ENCODE results near the gene MYLIP.
"Not testable (repeated sequence)": the region's sequence is repeated elsewhere in the genome, so short reads cannot be mapped to it uniquely, and the experiment has no call there.

The MYLIP gene

GRCh38 chr6:16174416-16175078 lies 45.7 kb downstream of the MYLIP start:
- DNase-seq (ENCODE audit: low read depth) = no peak

GRCh38 chr6:16176600-16176999 lies 47.7 kb downstream of the MYLIP start:
- DNase-seq (ENCODE audit: low read depth) = not testable (repeated sequence)

GRCh38 chr6:16177881-16178280 lies 49.0 kb downstream of the MYLIP start:
- DNase-seq (ENCODE audit: low read depth) = no peak

GRCh38 chr6:16178351-16178750 lies 49.5 kb downstream of the MYLIP start:
- no peak for DNase-seq (ENCODE audit: low read depth)

- no peak for DNase-seq (ENCODE audit: low read depth)
These were observed 50.2 kb downstream of the MYLIP start for GRCh38 chr6:16179063-16179462.

GRCh38 chr6:16179970-16180431 lies 51.1 kb downstream of the MYLIP start:
- DNase-seq (ENCODE audit: low read depth) = no peak

- no peak for DNase-seq (ENCODE audit: low read depth)
These were observed 52.0 kb downstream of the MYLIP start for GRCh38 chr6:16180696-16181438.

- DNase-seq (ENCODE audit: low read depth) = no peak
These were observed 52.8 kb downstream of the MYLIP start for GRCh38 chr6:16181439-16182297.

- DNase-seq (ENCODE audit: low read depth) = peak; percentile 59
These were observed 54.3 kb downstream of the MYLIP start for GRCh38 chr6:16183187-16183664.

GRCh38 chr6:16184129-16184528 lies 55.2 kb downstream of the MYLIP start:
- peak; percentile 14 for DNase-seq (ENCODE audit: low read depth)

GRCh38 chr6:16184551-16184950 lies 55.7 kb downstream of the MYLIP start:
- no peak for DNase-seq (ENCODE audit: low read depth)

GRCh38 chr6:16187176-16187575 lies 58.3 kb downstream of the MYLIP start:
- DNase-seq (ENCODE audit: low read depth) = no peak

GRCh38 chr6:16190214-16190613 lies 61.3 kb downstream of the MYLIP start:
- DNase-seq (ENCODE audit: low read depth) = no peak

- DNase-seq (ENCODE audit: low read depth) = no peak
These were observed 67.5 kb downstream of the MYLIP start for GRCh38 chr6:16196260-16196983.

- no peak for DNase-seq (ENCODE audit: low read depth)
These were observed 68.2 kb downstream of the MYLIP start for GRCh38 chr6:16196984-16197546.

Measured in amniotic epithelial cell (primary cell).